Cerebellar nuclear complex (tissue), 1 donor: ENCODE data around the gene CLDN22.
"Not testable (repeated sequence)": the region's sequence is repeated elsewhere in the genome, so short reads cannot be mapped to it uniquely, and the experiment has no call there.

Source experiments
- DNase-seq, 2 experiments: peaks; one replicate each; lab custom pipeline; 2025; lab: John Stamatoyannopoulos, UW

Gene CLDN22

DNA sequence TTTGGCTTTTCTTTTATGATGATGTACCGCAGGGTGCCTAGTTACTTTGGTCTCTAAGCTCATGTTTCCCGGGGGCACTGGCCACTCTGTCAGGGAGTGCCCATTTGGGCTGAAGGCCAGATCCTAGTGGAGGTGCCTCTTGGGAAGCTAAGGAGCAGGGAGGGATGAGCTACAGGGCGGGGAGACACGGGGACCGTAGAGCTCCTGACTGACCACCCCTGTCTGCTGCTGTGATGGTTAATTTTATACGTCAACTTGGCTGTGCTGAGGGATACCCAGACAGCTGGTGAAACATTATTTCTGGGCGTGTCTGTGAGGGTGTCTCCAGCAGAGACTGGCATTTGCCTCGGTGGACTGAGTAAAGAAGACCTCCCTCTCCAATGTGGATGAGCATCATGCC is 27.1 kb upstream of the CLDN22 start:
- DNase-seq: no peak

DNA sequence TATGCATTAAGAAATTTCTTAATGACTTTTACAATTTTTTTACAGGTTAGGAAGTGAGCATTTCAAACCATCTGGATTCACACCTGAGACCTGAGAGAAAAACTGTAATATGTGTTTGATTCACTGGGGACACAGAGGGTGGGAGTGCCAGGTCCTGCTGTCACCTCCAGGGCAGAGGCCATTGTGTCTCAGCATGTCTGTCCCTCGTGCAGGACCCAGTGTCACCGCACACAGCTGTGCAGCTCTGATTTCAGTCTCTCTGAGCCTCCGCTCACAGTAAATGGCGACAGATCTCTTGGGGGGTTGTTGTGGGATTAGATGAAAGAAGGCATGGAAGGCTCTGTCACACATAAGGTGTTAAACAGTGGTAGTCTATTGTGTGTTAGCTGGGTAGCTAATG is 25.2 kb upstream of the CLDN22 start:
- no peak for DNase-seq

DNA sequence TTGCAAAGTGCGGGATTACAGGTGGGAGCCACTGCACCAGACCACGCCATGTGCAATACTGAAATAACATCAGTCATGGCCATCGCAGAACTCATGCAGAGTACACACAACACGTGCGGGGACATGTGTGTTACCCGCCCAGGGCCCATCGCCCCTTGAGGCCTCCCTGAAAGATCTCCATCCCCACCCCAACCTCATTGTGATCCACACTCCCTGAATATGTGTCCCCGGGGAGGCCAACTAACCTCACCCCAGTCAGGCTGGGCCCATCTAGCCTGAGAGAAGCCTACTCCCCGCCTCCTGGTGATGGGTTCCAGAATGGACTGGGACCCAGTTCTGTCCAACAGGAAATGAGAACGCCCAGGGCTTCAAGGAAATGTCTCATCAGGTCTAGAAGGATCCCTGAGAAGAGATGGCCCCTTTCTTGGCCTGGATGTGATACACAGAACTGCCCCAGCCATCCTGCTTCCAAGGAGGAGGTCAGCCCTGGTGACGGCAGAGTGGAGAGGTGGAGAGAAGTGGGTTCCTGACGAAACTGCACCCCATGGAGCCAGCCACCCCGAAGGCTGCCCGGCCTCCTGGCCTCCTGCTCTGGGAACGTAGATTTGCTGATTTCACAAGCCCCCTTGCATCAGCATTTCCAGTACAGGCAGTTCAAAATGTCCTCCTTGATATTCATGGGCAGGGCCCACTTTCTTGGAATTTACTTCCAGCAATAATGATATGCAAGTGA is 24.6 kb upstream of the CLDN22 start:
- no peak for DNase-seq

DNA sequence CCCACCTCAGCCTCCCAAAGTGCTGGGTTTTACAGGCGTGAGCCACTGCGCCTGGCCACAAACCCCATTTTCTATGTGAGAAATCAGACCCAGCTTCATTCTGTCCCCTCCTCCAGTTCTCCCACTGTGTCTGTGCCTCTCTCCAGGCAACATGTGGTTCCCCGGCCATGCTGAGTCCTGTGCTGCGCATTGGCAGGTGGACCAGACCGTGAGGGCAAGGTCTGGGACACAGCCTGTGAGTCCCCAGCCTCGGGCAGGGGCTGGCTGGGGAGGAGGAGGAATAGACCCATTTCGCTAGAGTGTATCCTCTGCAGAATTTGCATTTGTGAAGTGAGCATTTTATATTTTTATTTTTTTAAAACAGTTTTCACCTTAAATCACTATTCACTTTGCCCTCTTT is 23.7 kb upstream of the CLDN22 start:
- DNase-seq: no peak

DNA sequence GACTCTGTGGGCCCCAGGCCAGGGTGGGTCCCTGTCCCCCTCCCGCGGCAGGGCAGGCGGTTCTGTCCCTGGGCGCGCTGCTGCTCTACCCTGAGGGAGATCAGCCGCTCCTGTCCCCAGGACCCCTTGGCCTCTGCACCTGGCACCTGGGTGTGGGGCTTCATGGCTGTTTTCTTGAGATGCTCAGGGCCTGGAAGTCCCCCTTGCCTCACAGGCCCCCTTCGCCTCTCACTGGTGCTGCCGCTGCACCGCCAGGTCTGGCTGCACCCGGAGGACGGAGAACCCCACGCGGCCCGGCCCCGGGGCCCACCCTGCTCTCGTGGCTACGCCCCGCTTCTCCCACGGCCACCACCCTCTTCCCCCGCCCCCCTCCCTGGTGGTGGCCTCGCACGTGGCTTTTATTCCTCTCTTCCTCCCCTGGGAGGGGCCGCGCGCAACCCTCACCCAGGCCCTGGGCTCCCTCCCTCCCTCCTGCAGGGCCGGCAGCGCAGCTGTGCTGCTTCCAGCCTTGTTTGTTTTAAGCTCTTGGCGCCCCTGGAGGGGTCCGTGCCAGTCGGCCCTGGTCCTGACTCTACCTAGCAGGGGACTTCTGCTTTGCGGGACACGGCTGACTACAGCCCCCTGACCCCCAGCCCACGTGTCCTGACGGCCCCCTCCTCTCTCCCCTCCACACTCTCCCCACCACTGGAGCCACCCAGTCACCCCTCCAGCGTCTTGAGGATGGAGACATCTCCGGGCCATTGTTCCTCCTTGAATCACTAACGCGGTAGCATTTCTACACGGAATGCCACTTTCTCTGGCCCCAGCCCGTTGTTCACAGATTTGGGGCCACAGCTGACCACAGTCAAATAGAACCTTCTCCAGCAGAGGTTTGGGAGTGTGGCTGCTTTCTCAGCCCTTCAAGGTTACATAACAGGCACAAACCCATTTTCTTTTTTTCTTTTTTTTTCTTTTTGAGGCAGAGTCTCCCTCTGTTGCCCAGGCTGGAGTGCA is 22.8 kb upstream of the CLDN22 start:
- no peak for DNase-seq

DNA sequence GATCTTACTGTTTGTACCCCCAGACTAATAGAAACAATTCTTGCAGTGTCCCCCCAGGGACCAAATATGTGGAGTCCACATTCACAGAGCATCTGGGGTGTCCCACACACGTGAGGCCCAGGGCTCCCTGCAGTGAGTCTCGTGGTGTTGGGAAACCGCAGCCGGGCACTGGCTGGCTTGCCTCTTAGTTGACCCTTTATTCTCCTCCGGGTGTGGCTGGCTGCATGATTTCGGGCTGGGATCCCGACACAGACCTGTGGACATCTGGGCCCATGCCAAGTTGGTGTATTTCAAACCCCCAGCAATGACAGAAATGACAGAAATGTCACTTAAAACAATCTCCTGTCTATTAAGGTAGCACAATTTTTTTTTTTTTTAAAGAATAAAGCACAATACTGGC is 17.8 kb upstream of the CLDN22 start:
- DNase-seq: no peak

DNA sequence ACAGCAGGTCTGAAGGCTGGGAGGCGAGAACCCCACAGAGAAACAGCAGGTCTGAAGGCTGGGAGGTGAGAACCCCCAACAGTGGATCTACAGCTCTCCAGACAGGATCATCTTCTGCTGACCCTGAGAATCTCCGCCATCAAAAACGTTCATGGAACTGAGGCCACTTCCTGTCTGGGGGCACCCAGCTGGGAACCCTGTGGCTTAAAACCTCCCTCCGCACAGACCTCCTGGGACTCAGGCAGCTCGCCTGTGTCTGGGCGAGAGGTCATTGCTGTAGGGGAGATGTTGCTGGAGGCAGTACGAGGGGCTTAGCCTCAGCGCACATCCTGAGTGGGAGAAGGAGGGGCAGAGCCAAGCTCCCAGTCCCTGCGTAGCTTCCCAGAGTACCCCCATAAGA is 17.3 kb upstream of the CLDN22 start:
- no peak for DNase-seq

DNA sequence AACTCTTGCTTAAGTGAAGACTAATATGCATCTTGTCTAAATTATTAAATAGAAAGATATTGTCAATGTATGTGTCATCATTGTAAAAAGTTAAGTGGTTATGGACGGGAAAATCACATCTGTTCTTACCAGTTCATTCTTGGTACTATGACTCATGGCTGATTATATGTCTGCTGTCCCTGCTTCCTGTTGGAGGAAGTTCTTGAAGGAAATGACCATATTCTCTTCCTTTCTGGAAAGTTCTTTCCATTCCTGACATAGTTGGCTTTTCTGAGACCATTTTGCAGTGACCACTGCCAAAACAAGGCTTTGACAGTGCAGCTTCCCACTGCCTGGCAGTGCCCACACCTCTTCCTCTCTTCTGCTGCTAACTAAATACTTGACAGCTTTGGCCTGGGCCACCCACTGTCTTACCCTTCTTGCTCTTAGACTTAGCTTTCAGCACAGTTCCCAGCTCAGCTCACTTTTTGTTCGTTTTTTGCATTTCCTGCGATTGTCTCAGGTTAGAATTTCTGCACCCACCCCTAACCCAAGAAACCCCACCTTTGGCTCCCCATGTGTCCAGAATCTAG is 15.4 kb upstream of the CLDN22 start:
- no peak for DNase-seq

DNA sequence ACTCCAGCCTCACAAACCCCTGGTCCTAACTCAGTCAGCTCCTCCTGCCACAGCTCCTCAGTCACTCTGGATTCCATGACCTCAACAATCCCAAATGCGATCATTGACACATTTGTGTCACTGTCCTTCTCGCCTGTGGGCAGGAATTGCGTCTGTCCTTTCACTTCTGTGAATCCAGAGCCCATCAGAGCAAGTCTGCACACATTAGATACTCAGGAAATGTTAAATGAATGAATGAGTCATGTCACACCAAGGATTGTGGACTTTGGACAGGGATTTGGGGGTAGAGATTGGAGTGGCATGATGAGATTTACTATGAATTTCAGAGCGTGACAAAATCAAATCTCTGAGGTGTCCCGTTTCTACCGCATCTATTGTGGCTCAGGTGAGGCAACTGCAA is 13.9 kb upstream of the CLDN22 start:
- no peak for DNase-seq

DNA sequence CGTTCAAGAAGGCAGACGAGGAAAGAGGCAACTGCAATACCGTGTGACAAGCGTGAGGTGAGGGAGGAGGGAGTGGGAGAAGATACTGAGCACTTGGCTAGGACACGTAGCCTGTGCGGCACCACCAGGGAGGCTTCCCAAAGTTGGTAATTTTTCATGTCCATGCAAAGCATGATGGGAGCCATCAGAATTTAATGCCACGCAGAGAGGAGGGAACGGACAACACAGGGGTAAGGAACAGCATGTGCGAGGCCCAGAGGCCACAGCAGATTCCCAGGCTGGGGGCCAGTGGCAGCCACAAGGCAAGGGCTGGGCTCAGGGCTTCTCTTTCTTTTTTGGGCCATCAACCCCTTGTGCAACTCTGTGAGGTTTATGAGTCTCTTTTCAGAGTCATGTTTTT is 13.1 kb upstream of the CLDN22 start:
- no peak for DNase-seq

DNA sequence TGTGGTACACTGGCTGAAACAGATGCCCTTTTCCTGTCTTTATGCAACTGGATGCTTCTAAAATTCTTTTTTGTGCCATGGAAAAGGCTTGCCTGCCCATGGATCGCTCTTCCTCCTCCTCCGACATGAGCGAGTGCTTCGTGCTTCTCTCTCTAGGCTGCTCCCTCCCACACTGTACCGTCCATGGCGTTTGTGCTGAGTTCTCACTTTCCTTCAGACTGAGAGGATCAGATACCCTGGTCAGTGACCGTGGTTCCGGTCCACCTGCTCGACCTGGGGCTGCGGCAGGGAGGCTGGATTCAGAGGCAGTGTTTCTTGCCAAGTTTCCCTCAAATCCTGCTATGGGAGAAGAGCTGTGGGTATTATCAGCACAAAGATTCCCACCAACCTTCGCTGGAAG is 12.4 kb upstream of the CLDN22 start:
- no peak for DNase-seq

DNA sequence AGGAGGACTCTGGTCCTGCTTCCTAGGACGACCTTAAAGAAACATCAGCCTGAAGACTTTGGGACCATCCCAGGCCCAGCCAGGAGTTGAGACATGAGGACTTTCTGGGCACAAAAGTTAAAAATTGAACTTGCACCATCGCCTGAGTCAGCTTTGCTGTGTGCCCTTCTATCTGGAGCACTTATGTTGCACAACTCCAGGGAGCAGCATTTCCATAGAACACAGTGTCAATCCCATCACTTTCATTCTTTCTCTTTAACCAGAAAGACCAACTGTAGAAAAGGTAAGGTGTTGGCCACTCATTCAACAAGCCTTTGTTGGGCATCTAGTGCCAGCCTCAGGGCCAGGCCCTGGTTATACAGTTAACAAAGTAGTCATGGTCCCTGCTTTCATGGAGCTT is 10.8 kb upstream of the CLDN22 start:
- DNase-seq: no peak

DNA sequence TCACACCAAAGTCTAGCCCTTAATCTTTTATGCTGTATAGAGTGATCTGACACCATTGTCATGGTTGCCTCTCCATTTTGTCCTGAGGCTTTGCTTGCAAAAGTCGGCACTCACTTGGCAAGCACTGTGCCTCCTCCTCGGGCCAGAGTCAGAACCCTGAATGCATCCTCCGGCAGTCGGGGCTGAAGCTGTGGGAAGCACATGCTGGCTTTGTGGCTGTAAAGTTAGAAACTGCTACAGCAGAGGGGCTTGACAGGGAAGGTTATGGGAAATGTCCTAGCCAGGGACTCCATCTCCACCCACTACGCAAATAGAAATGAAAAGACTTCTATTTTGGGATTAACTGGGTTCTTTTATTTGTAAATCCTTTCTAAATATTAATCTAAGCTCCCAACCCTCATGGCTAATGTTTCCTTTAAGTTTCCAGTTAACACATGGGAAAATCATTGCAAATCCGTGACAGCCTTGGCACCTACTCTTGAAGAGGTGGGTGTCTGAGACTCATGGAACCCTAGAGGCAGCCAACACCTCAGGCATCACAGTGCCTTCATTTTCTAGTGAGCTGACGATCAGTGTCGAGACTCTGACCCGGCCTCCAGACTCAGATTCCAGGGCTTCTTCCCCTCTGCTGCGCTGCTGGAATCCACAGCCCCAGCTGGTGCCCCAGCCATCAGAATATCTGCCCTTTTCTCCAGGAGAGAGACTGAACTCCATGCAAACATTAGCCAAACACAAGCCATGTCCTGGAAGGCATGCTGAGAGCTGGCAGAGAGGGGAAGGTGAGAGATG is 10.1 kb upstream of the CLDN22 start:
- no peak for DNase-seq

DNA sequence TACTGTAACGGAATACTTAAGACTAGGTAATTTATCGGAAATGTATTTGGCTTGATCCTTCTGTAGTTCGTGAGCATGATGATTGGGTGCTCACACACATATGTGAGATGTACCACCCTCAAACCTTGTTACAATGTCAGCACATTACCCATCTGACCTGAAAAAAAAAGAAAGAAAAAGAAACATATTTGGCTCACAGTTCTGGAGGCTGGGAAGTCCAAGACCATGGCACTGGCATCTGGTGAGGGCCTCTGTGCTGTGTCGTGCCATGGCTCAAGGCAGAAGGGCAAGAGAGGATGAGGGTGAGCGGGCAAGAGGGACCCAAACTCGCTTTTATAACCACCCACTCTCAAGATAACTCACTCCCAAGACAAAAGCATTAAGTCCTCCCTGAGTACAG is 9.2 kb upstream of the CLDN22 start:
- no peak for DNase-seq

DNA sequence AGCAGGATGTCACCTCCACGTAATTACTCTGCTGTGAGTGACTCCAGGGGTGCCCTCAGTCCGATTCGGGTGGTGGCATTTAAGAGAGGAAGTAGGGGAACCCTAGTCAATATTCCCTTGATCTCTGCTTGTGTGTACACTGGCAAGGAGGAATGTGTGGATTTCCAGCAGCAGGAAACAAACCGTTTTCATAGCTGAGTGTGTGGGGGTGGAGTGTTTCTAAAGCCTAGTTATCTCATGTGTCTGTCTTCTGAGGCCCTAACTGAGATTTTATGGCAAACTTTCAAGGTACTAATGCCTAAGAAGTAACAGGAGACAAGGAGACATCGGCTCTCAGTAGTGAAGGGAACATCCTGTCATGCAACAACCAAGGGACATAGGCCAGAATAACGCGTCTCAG is 8.8 kb upstream of the CLDN22 start:
- no peak for DNase-seq

DNA sequence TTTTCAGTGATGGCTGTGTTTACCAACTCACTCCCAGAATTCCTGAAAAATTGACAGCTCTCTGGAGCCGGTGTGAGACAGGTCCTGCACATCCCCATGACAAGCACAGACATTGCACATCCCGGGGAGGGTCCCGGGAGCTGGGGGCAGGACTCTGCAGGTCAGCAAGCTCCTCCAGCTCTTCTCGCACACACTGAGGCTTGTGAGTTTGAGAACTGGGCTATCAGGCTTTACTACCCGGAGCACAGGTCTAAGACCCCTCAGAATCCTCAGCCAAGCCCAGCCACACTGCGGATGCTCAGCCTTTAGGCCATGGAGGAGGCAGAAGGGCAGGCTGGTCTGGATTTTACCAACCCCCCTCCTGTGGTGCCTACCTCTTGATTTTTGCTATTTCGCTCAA is 7.8 kb upstream of the CLDN22 start:
- DNase-seq: no peak

DNA sequence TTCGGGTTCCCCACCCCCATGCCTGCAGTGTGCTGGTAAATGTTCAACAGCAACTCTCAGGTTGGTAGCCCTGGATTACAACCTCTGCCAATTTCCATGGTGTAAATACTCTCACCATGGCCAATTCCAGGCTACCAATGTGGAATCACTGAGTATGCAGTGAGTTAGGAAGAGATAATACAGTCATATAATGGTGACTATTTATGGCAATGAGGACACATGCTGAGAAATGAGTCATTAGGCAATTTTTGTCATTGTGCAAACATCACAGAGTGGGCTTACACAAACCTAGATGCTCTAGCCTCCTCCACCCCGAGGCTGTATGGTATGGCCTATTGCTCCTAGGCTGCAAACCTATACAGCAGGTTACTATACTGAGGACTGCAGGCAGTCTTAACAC is 6.8 kb upstream of the CLDN22 start:
- DNase-seq: no peak

DNA sequence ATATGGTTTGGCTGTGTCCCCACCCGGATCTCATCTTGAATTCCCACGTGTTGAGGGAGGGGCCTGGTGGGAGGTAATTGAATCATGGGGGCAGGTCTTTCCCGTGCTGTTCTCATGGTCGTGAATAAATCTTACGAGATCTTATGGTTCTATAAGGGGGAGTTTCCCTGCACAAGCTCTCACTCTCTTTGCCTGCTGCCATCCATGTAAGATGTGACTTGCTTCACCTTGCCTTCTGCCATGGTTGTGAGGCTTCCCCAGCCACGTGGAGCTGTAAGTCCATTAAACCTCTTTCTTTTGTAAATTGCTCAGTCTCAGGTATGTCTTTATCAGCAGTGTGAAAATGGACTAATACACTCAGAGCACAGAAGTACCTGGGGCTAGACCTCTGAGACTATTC is 6.3 kb upstream of the CLDN22 start:
- DNase-seq: not testable (repeated sequence)

DNA sequence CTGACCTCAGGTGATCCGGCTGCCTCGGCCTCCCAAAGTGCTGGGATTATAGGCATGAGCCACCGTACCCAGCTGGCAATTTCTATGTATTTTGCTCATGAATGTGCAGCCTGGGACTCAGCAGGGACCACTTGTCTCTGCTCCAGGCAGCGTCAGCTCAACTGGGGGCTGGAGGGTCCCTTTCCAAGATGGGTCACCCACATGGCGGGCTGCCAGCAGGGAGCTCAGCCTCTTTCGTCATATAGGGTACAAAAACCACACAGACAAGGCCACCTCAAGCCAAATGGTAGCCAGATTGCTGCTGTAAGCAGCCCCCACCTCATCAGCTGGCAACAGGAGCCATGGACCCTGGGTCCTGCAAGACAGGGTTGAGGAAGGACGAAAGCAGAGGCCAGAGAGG is 4.5 kb upstream of the CLDN22 start:
- DNase-seq: no peak

DNA sequence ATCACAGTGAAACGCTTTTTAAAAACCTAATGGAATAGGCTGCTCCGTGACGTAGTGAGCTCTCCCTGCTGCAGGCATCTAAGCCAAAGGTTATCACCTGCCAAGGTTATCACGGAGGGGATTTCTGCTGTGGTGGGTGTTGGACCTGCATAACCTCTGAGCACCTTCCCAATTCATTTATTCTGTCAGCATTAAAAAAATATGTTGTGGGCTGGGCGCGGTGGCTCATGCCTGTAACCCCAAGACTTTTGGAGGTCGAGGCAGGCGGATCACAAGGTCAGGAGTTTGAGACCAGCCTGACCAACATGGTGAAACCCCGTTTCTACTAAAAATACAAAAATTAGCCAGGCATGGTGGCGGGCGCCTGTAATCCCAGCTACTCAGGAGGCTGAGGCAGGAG is 4.0 kb upstream of the CLDN22 start:
- not testable (repeated sequence) for DNase-seq

DNA sequence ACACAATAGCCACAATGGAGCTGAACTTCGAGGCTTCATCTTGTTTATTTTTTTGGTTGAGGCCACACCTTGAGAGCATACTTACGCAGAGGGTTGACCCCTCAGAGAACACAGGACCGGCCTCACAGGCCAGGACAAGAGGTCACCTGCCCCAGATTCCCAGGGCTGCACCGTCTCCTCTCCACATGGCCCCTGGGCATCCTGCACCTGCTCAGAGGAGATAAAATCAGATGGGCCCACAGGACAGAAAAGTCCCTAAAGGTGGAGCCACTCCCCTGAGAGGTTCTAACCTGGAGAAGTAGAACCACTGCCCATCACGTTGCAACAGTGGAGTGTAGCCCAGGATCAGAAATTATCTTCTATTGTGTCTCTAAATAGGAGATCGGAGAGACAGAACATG is 3.2 kb upstream of the CLDN22 start:
- no peak for DNase-seq

DNA sequence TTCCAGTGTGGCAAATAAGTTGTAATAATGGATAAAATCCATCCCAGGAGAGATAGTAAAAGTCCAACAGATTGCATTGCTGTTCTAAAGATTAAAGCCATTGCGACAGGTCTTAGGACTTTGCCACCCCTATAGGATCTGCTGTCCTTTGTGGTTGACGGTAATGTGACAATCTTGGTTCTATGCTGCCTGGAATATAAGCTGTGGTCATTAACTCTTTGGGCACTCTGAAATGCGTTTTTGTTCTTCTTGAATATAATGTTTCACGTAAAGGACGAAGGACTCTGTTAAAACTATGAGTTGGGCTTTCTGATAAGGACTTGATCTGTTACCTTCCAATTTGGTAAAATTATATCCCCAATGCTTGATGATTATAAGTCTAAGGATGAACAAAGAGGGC is 2.2 kb upstream of the CLDN22 start, which contains the start of gene CLDN24:
Gene CLDN24, minus strand, starts transcription at position 101 of the 400 bp plus-strand sequence. Its CDS starts 0 bp downstream, at position 101.
- no peak for DNase-seq
